Liver (tissue), 9 donors: Measurements from ENCODE around the gene KCTD4. TPM values are rescaled to one million over a fixed set of nuclear protein-coding genes. Genes with fewer than 3 reads are reported as not detected.

ENCODE experiments used
- DNase-seq: peaks from one replicate; pipeline ENCODE4 v3.0.0-alpha.2; 2017; ENCODE audit warnings: low spot score
- H3K27ac ChIP-seq, 2 donors: one replicate each; pipeline ENCODE4 v1.7.0; 2013; ENCODE audit warnings: inconsistent platforms in 2 of 2, low read length in 2 of 2, control low read depth in 1 of 2, low read depth in 1 of 2, mild to moderate bottlenecking in 1 of 2
- H3K27me3 ChIP-seq, 4 donors: one replicate each; pipeline versions ENCODE4 v1.6.1 to v1.7.0; 2013; ENCODE audit warnings: low read length in 3 of 4, inconsistent platforms in 1 of 4, mild to moderate bottlenecking in 1 of 4, moderate library complexity in 1 of 4; ENCODE audit not compliant: control insufficient read depth in 4 of 4, insufficient read depth in 4 of 4
- H3K36me3 ChIP-seq, 4 donors: one replicate each; pipeline versions ENCODE4 v1.6.1 to v1.7.0; 2013; ENCODE audit warnings: low read length in 3 of 4, mild to moderate bottlenecking in 3 of 4, low read depth in 1 of 4, moderate library complexity in 1 of 4; ENCODE audit not compliant: control insufficient read depth in 4 of 4, insufficient read depth in 3 of 4
- H3K4me1 ChIP-seq, 4 donors: one replicate each; pipeline versions ENCODE4 v1.6.1 to v1.7.0; 2013; ENCODE audit warnings: low read length in 3 of 4, mild to moderate bottlenecking in 3 of 4, moderate library complexity in 1 of 4; ENCODE audit not compliant: control insufficient read depth in 4 of 4, insufficient read depth in 4 of 4
- H3K4me3 ChIP-seq, 3 donors: one replicate each; pipeline versions ENCODE4 v1.6.1 to v1.7.0; 2013; ENCODE audit warnings: low read length in 3 of 3, control low read depth in 1 of 3, low read depth in 1 of 3, mild to moderate bottlenecking in 1 of 3
- H3K9ac ChIP-seq, 2 donors: one replicate each; pipeline ENCODE4 v1.7.0; 2013; ENCODE audit warnings: low read length in 2 of 2, mild to moderate bottlenecking in 2 of 2, moderate library complexity in 2 of 2, control low read depth in 1 of 2, low read depth in 1 of 2
- H3K9me3 ChIP-seq, 4 donors: one replicate each; pipeline versions ENCODE4 v1.6.1 to v1.7.0; 2013; ENCODE audit warnings: low read length in 3 of 4; ENCODE audit not compliant: control insufficient read depth in 4 of 4
- CTCF ChIP-seq: fragments of 150-350 bp; IDR thresholded peaks from 2 replicates; pipeline ENCODE4 v1.5.1; 2017; ENCODE audit warnings: improper control_type of control experiment, low read depth, low read length; ENCODE audit not compliant: missing input control
- EGR1 ChIP-seq, 2 donors: IDR thresholded peaks; 2 replicates each; pipeline ENCODE4 v1.6.1; 2016 to 2018; ENCODE audit warnings: antibody characterized with exemption in 2 of 2, low read depth in 2 of 2
- FOXA1 ChIP-seq: IDR thresholded peaks from 2 replicates; pipeline ENCODE4 v1.6.1; 2016; ENCODE audit warnings: antibody characterized with exemption
- FOXA2 ChIP-seq: IDR thresholded peaks from 2 replicates; pipeline ENCODE4 v1.6.1; 2016; ENCODE audit warnings: antibody characterized with exemption
- GABPA ChIP-seq, 2 donors: IDR thresholded peaks in 1 of 2; conservative IDR thresholded peaks in 1 of 2; 2 replicates each; pipeline ENCODE4 v1.6.1; 2016; ENCODE audit warnings: antibody characterized with exemption in 2 of 2, mild to moderate bottlenecking in 1 of 2, moderate library complexity in 1 of 2
- HNF4A ChIP-seq, 2 donors: conservative IDR thresholded peaks; 2 replicates each; pipeline ENCODE4 v1.6.1; 2016; ENCODE audit warnings: antibody characterized with exemption in 2 of 2, mild to moderate bottlenecking in 2 of 2
- HNF4G ChIP-seq: IDR thresholded peaks from 2 replicates; pipeline ENCODE4 v1.6.1; 2016; ENCODE audit warnings: antibody characterized with exemption
- JUND ChIP-seq, 2 donors: IDR thresholded peaks; 2 replicates each; pipeline ENCODE4 v1.6.1; 2016; ENCODE audit warnings: antibody characterized with exemption in 2 of 2
- MAX ChIP-seq: IDR thresholded peaks from 2 replicates; pipeline ENCODE4 v1.6.1; 2016; ENCODE audit warnings: antibody characterized with exemption
- NR2F2 ChIP-seq: IDR thresholded peaks from 2 replicates; pipeline ENCODE4 v1.6.1; 2016; ENCODE audit warnings: antibody characterized with exemption
- RAD21 ChIP-seq, 2 donors: IDR thresholded peaks; 2 replicates each; pipeline ENCODE4 v1.6.1; 2016; ENCODE audit warnings: antibody characterized with exemption in 2 of 2, mild to moderate bottlenecking in 2 of 2
- REST ChIP-seq: IDR thresholded peaks from 2 replicates; pipeline ENCODE4 v1.6.1; 2016; ENCODE audit warnings: antibody characterized with exemption, mild to moderate bottlenecking
- RXRA ChIP-seq, 2 donors: IDR thresholded peaks; 2 replicates each; pipeline ENCODE4 v1.6.1; 2017 to 2018; ENCODE audit warnings: antibody characterized with exemption in 2 of 2, mild to moderate bottlenecking in 1 of 2
- SP1 ChIP-seq: IDR thresholded peaks from 2 replicates; pipeline ENCODE4 v1.6.1; 2018; ENCODE audit warnings: antibody characterized with exemption, mild to moderate bottlenecking
- TAF1 ChIP-seq: conservative IDR thresholded peaks from 2 replicates; pipeline ENCODE4 v1.6.1; 2016; ENCODE audit warnings: antibody characterized with exemption, mild to moderate bottlenecking
- YY1 ChIP-seq: IDR thresholded peaks from 2 replicates; pipeline ENCODE4 v1.6.1; 2016; ENCODE audit warnings: antibody characterized with exemption, mild to moderate bottlenecking
- ZBTB33 ChIP-seq: IDR thresholded peaks from 2 replicates; pipeline ENCODE4 v1.6.1; 2016; ENCODE audit warnings: antibody characterized with exemption
- WGBS: extraction: QIAGEN DNeasy Blood & Tissue Kit; methylation state at CpG from one replicate; pipeline ENCODE4 v1.1.7; 2013; 5-methylcytosine and 5-hydroxymethylcytosine counted together
- polyA plus RNA-seq, 2 donors: library from polyadenylated mRNA; stranded (reverse) in 1 of 2; unstranded in 1 of 2; fragments of 200-250 nt in 1 of 2; fragments of >200 nt in 1 of 2; fragmentation: Nextera tagmentation in 1 of 2; extraction: Ambion mirVana in 1 of 2; gene quantifications; one replicate each; pipeline versions ENCODE4 v1.2.1 to v1.2.3, GENCODE V29; 2013 to 2015
- total RNA-seq, 2 donors: library from RNA; depleted of rRNA; stranded (reverse); fragments of >200 nt; gene quantifications; one replicate each; pipeline ENCODE4 v1.2.3, GENCODE V29; 2014
- donor health status: healthy.
- donor health status: healthy.
- donor health status: healthy.
- donor health status: healthy.
- donor health status: healthy.

The KCTD4 gene
- total and polyA plus RNA-seq, 4 donors: 0.19 TPM; not detected in 3

- TF ChIP-seq ZBTB33: no peak
Observed at GRCh38 chr13:45205124-45205523, 4.3 kb upstream of the KCTD4 start (continued).

- peaks cover 0 to 12% (median 8%) of the 10 kb centered on the region in 4 donors for H3K4me1 ChIP-seq
- no peak overlapping the region for H3K27ac ChIP-seq
- H3K27me3 ChIP-seq: no peaks in the 10 kb centered on the region
- 94% methylated on average over 4 of the region's 4 CpGs for whole genome bisulfite sequencing
- no peaks in the 10 kb centered on the region for H3K36me3 ChIP-seq
- DNase-seq: no peak
- H3K4me3 ChIP-seq: no peak overlapping the region
- no peak for TF ChIP-seq RXRA (IDR thresholded peaks at IDR 0.05)
- no peak for TF ChIP-seq REST
- TF ChIP-seq EGR1 (IDR thresholded peaks at IDR 0.05; ENCODE audit: low read depth in 2 of 2): no peak
- no peak for TF ChIP-seq ZBTB33
- no peak for TF ChIP-seq RAD21 (IDR thresholded peaks at IDR 0.05)
- no peak for TF ChIP-seq GABPA (IDR thresholded peaks at IDR 0.05 in 1 of 2, conservative IDR thresholded peaks at IDR 0.05 in 1 of 2)
- TF ChIP-seq JUND (IDR thresholded peaks at IDR 0.05): no peak
- TF ChIP-seq SP1: no peak
- no peak for TF ChIP-seq FOXA1
- TF ChIP-seq NR2F2: no peak
- no peak for TF ChIP-seq HNF4A (conservative IDR thresholded peaks at IDR 0.05)
- no peak for TF ChIP-seq FOXA2
- no peak for TF ChIP-seq MAX
- no peak for TF ChIP-seq TAF1
- TF ChIP-seq HNF4G: no peak
- H3K9me3 ChIP-seq: no peaks in the 10 kb centered on the region
- H3K9ac ChIP-seq: no peak overlapping the region
Observed at GRCh38 chr13:45199711-45200110, 1.1 kb downstream of the KCTD4 start.

GRCh38 chr13:45198924-45199323, 1.9 kb downstream of the KCTD4 start:
- 52% methylated on average over 3 of the region's 3 CpGs for WGBS
- no peak overlapping the region for H3K27ac ChIP-seq
- H3K9ac ChIP-seq: no peak overlapping the region
- H3K36me3 ChIP-seq: no peaks in the 10 kb centered on the region
- H3K4me3 ChIP-seq: no peak overlapping the region
- no peaks in the 10 kb centered on the region for H3K27me3 ChIP-seq
- H3K4me1 ChIP-seq: peaks cover 0 to 17% (median 12%) of the 10 kb centered on the region in 4 donors
- no peak for DNase-seq
- no peaks in the 10 kb centered on the region for H3K9me3 ChIP-seq
- TF ChIP-seq RXRA (IDR thresholded peaks at IDR 0.05): peak in 1 of 2 donors; percentile 34
- no peak for TF ChIP-seq MAX
- peak; percentile 81 for TF ChIP-seq NR2F2
- no peak for TF ChIP-seq FOXA1
- no peak for TF ChIP-seq JUND (IDR thresholded peaks at IDR 0.05)
- no peak for TF ChIP-seq YY1
- TF ChIP-seq GABPA (IDR thresholded peaks at IDR 0.05 in 1 of 2, conservative IDR thresholded peaks at IDR 0.05 in 1 of 2): no peak
- no peak for TF ChIP-seq CTCF
- TF ChIP-seq EGR1 (IDR thresholded peaks at IDR 0.05; ENCODE audit: low read depth in 2 of 2): no peak
- no peak for TF ChIP-seq REST
